ENCODE results near the gene PRDM8. TPM values are rescaled to one million over a fixed set of nuclear protein-coding genes. Genes with fewer than 3 reads are reported as not detected.

PRDM8 gene
- total RNA-seq, 2 experiments from 2014 or later: not detected

GRCh38 chr4:80237992-80238391 lies 40.7 kb downstream of the PRDM8 start:
- H3K4me2 ChIP-seq (ENCODE audit: low read length): no peak overlapping the region
- ChIA-PET CTCF (ENCODE audit: unreplicated experiment) (no interaction called here), POLR2A (no interaction called here)
- no peak overlapping the region for H3K27ac ChIP-seq (ENCODE audit: low read depth, low read length, poor library complexity, severe bottlenecking)
- H3K9me2 ChIP-seq (ENCODE audit: insufficient read depth, low read length): no peaks in the 10 kb centered on the region
- no peaks in the 10 kb centered on the region for H3K36me3 ChIP-seq (ENCODE audit: insufficient read depth, low read length)
- H3K4me1 ChIP-seq (ENCODE audit: insufficient read depth, low read length, poor library complexity, severe bottlenecking): no peaks in the 10 kb centered on the region
- no peak for DNase-seq (ENCODE audit: low spot score)
- H2AFZ ChIP-seq (ENCODE audit: low read length): no peak overlapping the region
- no TSS peak for BruUV-seq (replicated peaks)
- TF ChIP-seq EZH2phosphoT487 (IDR thresholded peaks at IDR 0.05; ENCODE audit: borderline replicate concordance, low read depth, low read length) (no peak), CTCF (conservative IDR thresholded peaks at IDR 0.05; ENCODE audit: low read length) (no peak)
- H3K79me2 ChIP-seq (ENCODE audit: insufficient read depth, low read depth, low read length): no peaks in the 10 kb centered on the region
- H3K4me3 ChIP-seq (ENCODE audit: low read depth, low read length, poor library complexity, severe bottlenecking): no peak overlapping the region
- intact Hi-C loops (cut with micrococcal nuclease; ENCODE audit: unreplicated experiment): no loop called here
- H3K9me3 ChIP-seq (ENCODE audit: low read length): no peaks in the 10 kb centered on the region
- no peaks in the 10 kb centered on the region for H4K20me1 ChIP-seq (ENCODE audit: insufficient read depth, low read length)

- intact Hi-C loops (cut with micrococcal nuclease; ENCODE audit: unreplicated experiment): no loop called here
- Histone ChIP-seq H3K79me2 (ENCODE audit: insufficient read depth, low read depth, low read length) (no peaks in the 10 kb centered on the region), H3K4me1 (ENCODE audit: insufficient read depth, low read length, poor library complexity, severe bottlenecking) (no peaks in the 10 kb centered on the region), H3K27ac (ENCODE audit: low read depth, low read length, poor library complexity, severe bottlenecking) (no peak overlapping the region), H3K4me3 (ENCODE audit: low read depth, low read length, poor library complexity, severe bottlenecking) (no peak overlapping the region), H2AFZ (ENCODE audit: low read length) (no peak overlapping the region), H3K36me3 (ENCODE audit: insufficient read depth, low read length) (no peaks in the 10 kb centered on the region), H4K20me1 (ENCODE audit: insufficient read depth, low read length) (no peaks in the 10 kb centered on the region), H3K9me2 (ENCODE audit: insufficient read depth, low read length) (no peaks in the 10 kb centered on the region), H3K9me3 (ENCODE audit: low read length) (no peaks in the 10 kb centered on the region), H3K4me2 (ENCODE audit: low read length) (no peak overlapping the region)
- ChIA-PET POLR2A (interaction anchor here (0.6 kb wide), 2 partner anchors 8 to 15 kb away, joined by 3 to 4 read pairs; no protein-coding TSS in a partner anchor), CTCF (ENCODE audit: unreplicated experiment) (no interaction called here)
- TF ChIP-seq CTCF (conservative IDR thresholded peaks at IDR 0.05; ENCODE audit: low read length) (no peak), EZH2phosphoT487 (IDR thresholded peaks at IDR 0.05; ENCODE audit: borderline replicate concordance, low read depth, low read length) (no peak)
- no peak for DNase-seq (ENCODE audit: low spot score)
- no TSS peak for BruUV-seq (replicated peaks)
These were observed 42.3 kb downstream of the PRDM8 start for GRCh38 chr4:80239480-80240150.

GRCh38 chr4:80240976-80241375 lies 43.7 kb downstream of the PRDM8 start:
- CTCF ChIA-PET (ENCODE audit: unreplicated experiment): no interaction called here
- no TSS peak for BruUV-seq (replicated peaks)
- POLR2A ChIA-PET: interaction anchor here (0.5 kb wide), 1 partner anchor 31 kb away, joined by 3 read pairs; no protein-coding TSS in a partner anchor
- no peaks in the 10 kb centered on the region for H3K9me3 ChIP-seq (ENCODE audit: low read length)
- no peak for TF ChIP-seq CTCF (conservative IDR thresholded peaks at IDR 0.05; ENCODE audit: low read length)
- TF ChIP-seq EZH2phosphoT487 (IDR thresholded peaks at IDR 0.05; ENCODE audit: borderline replicate concordance, low read depth, low read length): no peak
- H3K4me3 ChIP-seq (ENCODE audit: low read depth, low read length, poor library complexity, severe bottlenecking): no peak overlapping the region
- H2AFZ ChIP-seq (ENCODE audit: low read length): no peak overlapping the region
- H3K4me1 ChIP-seq (ENCODE audit: insufficient read depth, low read length, poor library complexity, severe bottlenecking): no peaks in the 10 kb centered on the region
- intact Hi-C loops (cut with micrococcal nuclease; ENCODE audit: unreplicated experiment): no loop called here
- no peaks in the 10 kb centered on the region for H3K79me2 ChIP-seq (ENCODE audit: insufficient read depth, low read depth, low read length)
- H3K9me2 ChIP-seq (ENCODE audit: insufficient read depth, low read length): no peaks in the 10 kb centered on the region
- DNase-seq (ENCODE audit: low spot score): no peak
- no peak overlapping the region for H3K27ac ChIP-seq (ENCODE audit: low read depth, low read length, poor library complexity, severe bottlenecking)
- no peaks in the 10 kb centered on the region for H3K36me3 ChIP-seq (ENCODE audit: insufficient read depth, low read length)
- H4K20me1 ChIP-seq (ENCODE audit: insufficient read depth, low read length): no peaks in the 10 kb centered on the region
- H3K4me2 ChIP-seq (ENCODE audit: low read length): peak overlapping the region; percentile 2; the same call in 1 of the 2 replicates
